ENCODE data around the gene MTTP.

- TF ChIP-seq EZH2phosphoT487 (IDR thresholded peaks at IDR 0.05; ENCODE audit: insufficient read depth, low read depth) (no peak), EZH2 (IDR thresholded peaks at IDR 0.05; ENCODE audit: insufficient read depth, poor library complexity, severe bottlenecking) (no peak)
Observed at GRCh38 chr4:99655308-99656081, 80.9 kb downstream of the MTTP start.
